ENCODE measurements around the gene OR10AD1.

- TF ChIP-seq POLR2A (IDR thresholded peaks at IDR 0.05) = no peak
- TF ChIP-seq, protein P1, sequence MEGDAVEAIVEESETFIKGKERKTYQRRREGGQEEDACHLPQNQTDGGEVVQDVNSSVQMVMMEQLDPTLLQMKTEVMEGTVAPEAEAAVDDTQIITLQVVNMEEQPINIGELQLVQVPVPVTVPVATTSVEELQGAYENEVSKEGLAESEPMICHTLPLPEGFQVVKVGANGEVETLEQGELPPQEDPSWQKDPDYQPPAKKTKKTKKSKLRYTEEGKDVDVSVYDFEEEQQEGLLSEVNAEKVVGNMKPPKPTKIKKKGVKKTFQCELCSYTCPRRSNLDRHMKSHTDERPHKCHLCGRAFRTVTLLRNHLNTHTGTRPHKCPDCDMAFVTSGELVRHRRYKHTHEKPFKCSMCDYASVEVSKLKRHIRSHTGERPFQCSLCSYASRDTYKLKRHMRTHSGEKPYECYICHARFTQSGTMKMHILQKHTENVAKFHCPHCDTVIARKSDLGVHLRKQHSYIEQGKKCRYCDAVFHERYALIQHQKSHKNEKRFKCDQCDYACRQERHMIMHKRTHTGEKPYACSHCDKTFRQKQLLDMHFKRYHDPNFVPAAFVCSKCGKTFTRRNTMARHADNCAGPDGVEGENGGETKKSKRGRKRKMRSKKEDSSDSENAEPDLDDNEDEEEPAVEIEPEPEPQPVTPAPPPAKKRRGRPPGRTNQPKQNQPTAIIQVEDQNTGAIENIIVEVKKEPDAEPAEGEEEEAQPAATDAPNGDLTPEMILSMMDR (IDR thresholded peaks at IDR 0.05) = no peak
Observed at GRCh38 chr12:48194799-48195201, 8.3 kb downstream of the OR10AD1 start.

Measured in Peyer's patch (tissue), 4 donors.